ENCODE results near the gene SCN4A.

The SCN4A gene

GRCh38 chr17:64001763-64002529 lies 29.2 kb upstream of the SCN4A start:
- no peak for DNase-seq (ENCODE audit: low read depth in 2 of 2, low spot score in 1 of 2)

DNA sequence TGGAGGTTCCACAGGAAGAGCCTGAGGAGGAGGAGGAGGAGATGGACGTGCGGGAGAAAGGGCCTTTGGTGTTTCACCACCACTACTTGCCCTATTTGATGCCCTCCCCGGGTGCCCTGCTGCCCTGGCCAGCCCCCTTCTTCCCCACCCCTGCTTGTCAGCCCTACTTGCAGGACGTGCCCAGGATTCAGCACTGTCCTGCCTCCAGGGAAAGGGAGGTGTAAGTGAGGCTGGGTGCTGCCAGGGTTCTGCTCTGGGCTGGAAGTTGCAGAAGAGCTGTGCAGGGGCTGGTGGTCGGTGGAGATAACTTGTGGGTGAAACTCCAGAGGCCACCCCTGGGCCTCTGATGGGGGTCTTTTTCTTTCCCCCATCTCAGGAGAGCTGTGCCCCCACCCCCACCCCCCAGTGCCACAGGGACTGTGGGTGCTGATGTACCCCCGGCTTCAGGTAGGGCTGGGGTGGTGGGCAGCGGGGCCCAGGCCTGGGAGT lies 28.4 kb upstream of the SCN4A start:
- DNase-seq (ENCODE audit: low read depth in 2 of 2, low spot score in 1 of 2): no peak

- DNase-seq (ENCODE audit: low read depth in 2 of 2, low spot score in 1 of 2): no peak
These were observed 27.2 kb upstream of the SCN4A start for GRCh38 chr17:63999680-64000531.

DNA sequence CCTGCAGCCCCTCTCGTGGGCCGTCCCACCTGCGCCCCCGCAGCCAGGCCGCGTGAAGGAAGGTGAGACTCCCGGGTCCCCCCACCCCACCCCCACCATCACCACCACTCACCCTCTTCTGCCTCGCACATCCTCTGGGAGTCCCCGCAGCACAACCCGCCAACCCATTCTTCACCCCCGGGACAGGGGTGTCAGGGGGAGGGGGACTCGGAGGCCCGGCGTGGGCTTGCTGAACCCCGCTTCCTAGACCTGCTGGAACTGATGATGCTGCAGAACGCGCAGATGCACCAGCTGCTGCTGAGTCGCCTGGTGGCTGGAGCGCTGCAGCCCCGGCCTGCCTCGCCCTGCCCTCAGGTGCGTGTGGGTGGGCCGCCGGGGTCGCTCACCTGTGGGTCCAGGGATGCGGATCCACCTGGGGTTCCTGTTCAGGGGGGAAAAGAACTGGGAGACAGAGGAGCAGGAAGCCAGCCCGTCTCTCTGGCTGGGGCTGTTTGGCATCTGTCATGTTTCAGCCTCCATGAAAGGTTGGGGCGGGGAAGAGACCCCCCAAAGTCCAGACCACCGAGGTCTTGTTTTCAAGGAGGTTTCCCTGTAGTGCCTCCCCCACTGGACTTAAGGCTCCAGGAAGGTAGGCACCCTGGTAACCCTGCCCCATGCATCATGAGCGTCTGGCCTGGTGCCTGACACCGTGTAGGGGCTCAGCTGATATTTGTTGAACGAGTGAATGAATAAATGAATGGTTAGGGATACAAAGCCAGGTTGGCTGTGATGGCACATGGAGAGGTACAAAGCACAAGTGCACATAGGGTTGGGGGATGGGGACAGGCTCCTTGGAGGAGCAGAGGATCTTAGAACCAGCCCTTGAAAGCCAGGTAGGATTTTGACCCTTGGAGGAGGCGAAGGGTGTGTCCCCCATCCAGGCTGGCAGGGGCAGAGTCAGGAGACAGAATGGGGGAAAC lies 26.3 kb upstream of the SCN4A start:
- DNase-seq (ENCODE audit: low read depth in 2 of 2, low spot score in 1 of 2): no peak

- DNase-seq (ENCODE audit: low read depth in 2 of 2, low spot score in 1 of 2): peak in 1 of 2 donors; percentile 52
These were observed 25.5 kb upstream of the SCN4A start, which contains the start of gene PRR29 for GRCh38 chr17:63998050-63998720. TSS of gene PRR29 (plus strand) at chr17:63998351. CDS start at chr17:63998365, 14 bp downstream.

DNA sequence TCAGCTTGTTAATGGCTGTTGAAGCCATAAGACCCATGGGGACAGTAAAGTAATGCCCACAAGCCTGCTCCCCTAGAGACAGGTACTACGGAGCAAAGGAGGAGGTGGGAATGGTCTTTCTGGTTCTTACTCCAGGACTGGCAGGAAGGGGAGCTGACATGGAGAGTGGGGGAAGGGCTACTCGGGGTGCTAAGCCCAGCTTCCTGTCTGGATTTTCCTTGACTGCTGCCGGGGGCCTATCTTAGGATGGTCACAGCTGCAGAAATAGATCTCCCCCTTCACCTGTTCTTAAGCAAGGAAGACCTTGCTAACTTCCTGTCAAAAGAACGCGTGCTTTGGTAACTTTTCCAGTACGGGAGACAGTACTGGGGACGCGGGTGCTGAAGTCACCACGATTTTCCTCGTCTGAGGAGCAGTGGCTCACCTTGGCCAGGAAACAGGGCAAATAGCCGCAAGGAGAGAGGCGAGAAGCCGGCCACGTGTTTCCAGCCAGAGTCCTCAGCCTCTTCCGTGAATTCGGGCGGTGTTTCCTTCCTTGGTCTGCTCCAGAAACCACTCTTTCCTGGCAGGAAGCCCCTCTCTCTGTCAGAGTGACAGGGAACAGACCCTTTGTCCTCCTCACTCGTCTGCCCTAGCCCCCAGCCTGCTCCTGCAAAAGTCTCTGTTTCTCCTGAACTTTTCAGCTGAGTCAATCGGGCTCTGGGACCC lies 24.8 kb upstream of the SCN4A start:
- no peak for DNase-seq (ENCODE audit: low read depth in 2 of 2, low spot score in 1 of 2)

DNA sequence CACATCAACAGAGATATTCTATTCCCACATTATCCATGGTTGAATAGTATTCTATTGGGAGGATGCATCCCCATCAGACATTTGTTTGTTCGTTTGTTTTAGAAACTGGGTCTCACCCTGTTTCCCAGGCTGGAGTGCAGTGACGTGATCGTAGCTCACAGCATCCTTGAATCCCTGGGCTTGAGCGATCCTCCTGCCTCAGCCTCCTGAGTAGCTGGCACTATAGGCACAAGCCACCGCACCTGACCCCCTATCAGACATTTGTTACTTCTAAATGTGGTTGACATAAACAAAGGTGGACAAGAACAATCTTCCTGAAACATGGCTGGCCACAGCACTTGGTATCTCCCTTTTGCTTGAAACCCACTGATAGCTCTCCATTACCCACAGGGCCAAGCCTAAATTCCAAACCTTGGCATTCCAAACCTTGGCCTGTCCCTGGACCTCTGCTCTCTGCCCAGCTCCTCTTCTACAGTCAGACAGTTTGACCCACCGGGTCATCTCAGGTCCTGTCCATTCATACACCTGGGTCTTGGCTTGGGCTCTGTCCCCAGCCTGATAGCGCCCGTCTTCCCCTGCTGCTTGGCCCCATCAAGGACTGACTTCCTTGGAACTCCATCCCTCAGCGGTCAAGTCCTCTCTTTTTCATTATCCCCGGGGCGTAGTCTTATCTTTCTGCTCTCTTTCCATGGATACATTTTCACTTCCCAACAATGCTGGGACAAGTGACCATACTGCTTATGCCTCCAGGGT lies 23.9 kb upstream of the SCN4A start:
- DNase-seq (ENCODE audit: low read depth in 2 of 2, low spot score in 1 of 2): no peak

GRCh38 chr17:63995626-63996025 lies 22.9 kb upstream of the SCN4A start:
- no peak for DNase-seq (ENCODE audit: low read depth in 2 of 2, low spot score in 1 of 2)

DNA sequence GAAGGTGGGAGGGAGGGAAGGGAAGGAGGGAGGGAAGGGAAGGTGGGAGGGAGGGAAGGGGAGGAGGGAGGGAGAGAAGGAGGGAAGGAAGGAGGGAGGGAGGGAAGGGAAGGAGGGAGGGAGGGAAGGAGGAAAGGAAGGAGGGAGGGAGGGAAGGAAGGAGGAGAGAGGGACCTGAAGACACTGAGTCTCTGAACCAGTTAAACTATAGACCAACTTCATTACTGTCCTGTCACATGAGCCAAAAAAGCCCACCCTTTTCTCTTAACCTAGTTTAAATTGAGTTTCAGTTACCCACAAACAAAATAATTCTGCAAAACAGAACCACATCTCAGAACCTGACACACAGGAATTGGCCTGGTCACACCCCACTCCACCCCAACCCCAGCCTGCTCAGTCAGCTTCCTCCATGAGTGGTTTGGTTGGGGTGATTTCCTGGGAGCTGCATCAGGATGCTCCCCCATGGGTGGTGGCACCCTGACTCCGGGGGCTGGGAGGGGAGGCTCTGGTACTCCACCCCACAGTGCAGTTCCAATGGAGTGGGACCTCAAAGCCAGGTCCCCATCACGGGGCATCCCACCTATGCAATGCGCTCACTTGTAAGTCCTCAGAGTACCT lies 20.8 kb upstream of the SCN4A start:
- DNase-seq (ENCODE audit: low read depth in 2 of 2, low spot score in 1 of 2): no peak

DNA sequence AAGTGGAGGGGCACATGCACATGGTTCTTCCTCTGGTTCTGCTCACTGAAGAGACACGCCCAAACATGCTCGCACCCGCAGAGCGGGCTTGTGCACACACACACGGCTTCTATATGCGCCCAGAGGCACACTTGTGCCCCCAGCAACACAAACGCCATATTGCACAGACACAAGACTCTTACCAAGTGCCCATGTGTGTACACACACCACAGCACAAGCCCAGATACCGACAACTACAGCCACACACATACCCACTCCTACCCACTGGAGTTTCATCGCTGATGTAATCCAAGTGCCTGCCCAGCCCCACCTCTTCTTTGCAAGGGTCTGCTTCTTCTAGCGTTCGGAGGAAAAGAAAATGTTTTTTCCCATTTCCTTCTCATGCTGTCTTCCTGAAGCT lies 18.9 kb upstream of the SCN4A start:
- DNase-seq (ENCODE audit: low read depth in 2 of 2, low spot score in 1 of 2): no peak

- no peak for DNase-seq (ENCODE audit: low read depth in 2 of 2, low spot score in 1 of 2)
These were observed 17.1 kb upstream of the SCN4A start for GRCh38 chr17:63989622-63990345.

DNA sequence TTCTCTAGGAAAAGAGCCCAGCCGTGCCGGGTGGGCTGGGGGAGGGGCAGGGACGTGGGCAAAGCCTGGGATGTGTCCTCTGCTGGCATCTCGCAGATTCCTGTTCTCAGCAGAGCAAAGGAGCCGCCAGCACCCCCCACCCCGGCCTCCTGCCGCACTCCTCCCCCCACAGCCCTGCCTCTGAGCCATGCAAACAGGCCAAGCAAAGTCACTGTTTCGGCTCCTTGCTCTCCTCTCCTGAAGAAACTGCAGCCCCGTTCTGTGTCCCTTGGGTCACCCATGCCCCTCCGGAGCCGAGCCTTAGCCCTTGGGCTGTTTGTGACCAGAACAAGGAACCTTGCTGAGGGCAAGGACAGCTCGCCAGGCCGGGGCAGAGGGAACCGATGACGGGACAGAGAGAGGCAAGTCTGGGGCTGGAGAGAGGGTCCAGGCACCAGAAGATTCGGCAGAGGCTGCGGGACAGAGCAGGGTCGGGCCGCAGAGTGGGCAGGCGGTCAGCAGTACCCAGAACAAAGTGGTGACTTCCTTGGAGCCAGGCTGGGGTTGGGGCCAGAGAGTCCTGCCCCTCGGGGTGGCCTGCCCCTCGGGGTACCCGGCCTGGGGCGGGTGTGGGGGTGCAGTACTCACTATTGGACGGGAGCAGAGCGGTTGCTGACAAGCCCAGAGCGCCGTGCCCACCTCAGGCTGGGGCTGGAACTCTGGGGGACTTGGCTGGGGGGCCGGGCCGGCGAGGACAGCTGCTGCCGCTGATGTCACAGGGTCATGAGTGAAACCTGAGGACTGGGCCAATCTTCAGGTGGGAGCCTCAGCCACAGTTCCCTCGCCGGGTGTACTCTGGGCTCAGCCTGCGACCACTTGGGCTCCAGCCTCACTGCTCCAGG lies 16.3 kb upstream of the SCN4A start:
- DNase-seq (ENCODE audit: low read depth in 2 of 2, low spot score in 1 of 2): no peak

DNA sequence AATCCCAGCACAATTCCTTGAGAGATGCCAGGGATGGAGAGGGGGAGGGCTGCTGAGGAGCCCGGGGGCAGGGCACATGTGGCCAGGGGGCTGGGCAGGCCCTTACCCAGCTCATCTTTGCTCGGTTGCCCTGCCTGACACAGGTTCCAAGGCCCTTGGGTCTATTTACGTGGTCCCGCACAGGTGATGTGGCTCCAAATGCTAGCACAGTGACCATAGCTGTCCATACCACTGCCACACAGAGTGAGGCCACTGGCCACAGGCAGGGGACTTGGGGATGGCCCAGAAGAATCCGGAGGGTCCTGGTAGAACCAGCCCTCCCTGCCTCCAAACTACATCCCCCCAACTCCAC lies 15.4 kb upstream of the SCN4A start:
- no peak for DNase-seq (ENCODE audit: low read depth in 2 of 2, low spot score in 1 of 2)

DNA sequence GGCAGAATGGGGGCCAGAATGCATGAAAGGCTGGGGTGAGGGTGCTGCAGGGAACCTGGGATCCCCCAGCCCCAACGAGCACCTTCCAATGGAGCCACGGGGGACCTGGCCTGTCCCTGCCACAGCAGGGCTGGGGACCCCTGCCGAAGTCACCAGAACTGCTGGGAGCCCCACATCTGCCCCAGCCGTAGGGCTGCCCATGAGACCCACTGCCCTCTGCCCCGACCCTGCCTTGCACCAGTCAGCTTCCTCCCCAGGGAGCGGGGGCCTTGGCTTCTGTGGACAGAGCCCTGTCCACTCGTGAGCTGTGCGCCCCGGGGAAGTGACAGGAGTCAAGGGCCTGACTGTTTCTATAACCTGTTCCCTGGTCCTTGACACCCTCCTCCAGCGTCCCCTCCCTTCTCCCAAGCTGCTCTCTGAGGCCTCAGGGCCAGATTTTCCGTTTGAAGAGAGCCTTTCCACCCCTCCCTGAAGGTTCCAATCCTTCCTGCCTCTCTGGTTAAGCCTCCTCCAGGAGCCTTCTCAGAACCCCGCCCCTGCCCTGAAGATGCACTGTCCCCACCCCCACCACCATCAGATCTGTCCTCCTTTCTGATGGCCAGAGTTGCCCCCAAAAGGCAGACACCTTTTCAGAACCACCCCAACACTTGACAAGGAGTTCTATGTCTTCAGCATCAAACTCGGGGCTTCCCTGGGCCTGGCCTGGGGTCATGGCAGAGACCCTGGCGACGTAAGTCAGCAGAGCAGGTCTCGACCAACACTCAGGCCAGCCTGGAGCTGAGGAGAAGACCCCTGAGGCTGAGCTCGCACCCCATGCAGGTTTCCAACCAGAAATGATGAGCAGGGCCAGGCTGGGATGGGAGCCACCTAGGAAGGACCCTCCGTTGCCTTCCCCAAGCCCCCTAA lies 14.8 kb upstream of the SCN4A start:
- DNase-seq (ENCODE audit: low read depth in 2 of 2, low spot score in 1 of 2): no peak

DNA sequence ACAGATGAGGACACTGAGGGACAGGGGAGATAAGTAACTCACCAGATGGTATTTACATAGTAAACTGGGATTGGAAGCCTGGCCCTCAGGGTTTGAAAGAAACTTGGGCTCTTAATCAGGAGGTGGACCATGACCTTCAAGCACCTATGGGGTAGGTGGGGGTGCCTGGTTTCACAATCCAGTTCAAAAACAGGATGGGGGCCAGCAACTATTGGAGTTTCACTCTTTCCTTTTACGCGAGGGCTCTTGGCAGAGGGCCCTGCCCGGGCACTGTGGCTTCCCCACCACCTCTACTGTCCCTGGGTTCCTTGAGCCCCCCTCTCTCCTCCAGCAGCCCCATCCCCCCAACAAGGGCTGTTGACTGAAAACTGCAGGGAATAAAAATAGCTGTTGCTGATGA lies 14.1 kb upstream of the SCN4A start:
- no peak for DNase-seq (ENCODE audit: low read depth in 2 of 2, low spot score in 1 of 2)

All from stimulated activated CD8-positive, alpha-beta memory T cell treated with anti-CD3 and anti-CD28 coated beads, Interleukin-4, amount 100 ng/mL, for 1 hour (primary cell).